CD8-positive, alpha-beta memory T cell (primary cell): ENCODE measurements around the gene DDX1. TPM values are rescaled to one million over a fixed set of nuclear protein-coding genes. Genes with fewer than 3 reads are reported as not detected.

Source experiments
- CTCF ChIA-PET: fragments of 350-600 bp; sonication (Branson Sonifier 250); formaldehyde crosslinking; loops from one replicate; lab custom pipeline; 2021; ENCODE audit warnings: antibody characterized with exemption; lab: Charles Lee
- POLR2A ChIA-PET: fragments of 350-600 bp; sonication (Branson Sonifier 250); formaldehyde crosslinking; loops from one replicate; lab custom pipeline; 2021; ENCODE audit warnings: antibody characterized with exemption; lab: Charles Lee
- DNase-seq, 5 donors: peaks; one replicate each; pipeline versions ENCODE4 v3.0.0 to v3.0.0-alpha.2; 2020 to 2022; ENCODE audit warnings: mixed read lengths in 1 of 5
- H3K27ac ChIP-seq: one replicate; pipeline ENCODE4 v1.7.0; 2013; ENCODE audit warnings: low read depth, mild to moderate bottlenecking, low read length, moderate library complexity
- H3K27me3 ChIP-seq: 2 replicates; pipeline ENCODE4 v1.7.0; 2013; ENCODE audit warnings: low read length, mild to moderate bottlenecking; ENCODE audit not compliant: insufficient read depth, poor library complexity, severe bottlenecking
- H3K36me3 ChIP-seq: 2 replicates; pipeline ENCODE4 v1.7.0; 2013; ENCODE audit warnings: mild to moderate bottlenecking, low read length, moderate library complexity; ENCODE audit not compliant: insufficient read depth
- H3K4me1 ChIP-seq: 2 replicates; pipeline ENCODE4 v1.7.0; 2013; ENCODE audit warnings: mild to moderate bottlenecking, low read length, moderate library complexity; ENCODE audit not compliant: insufficient read depth
- H3K4me3 ChIP-seq: 2 replicates; pipeline ENCODE4 v1.7.0; 2013; ENCODE audit warnings: mild to moderate bottlenecking, low read length
- H3K9me3 ChIP-seq: 2 replicates; pipeline ENCODE4 v1.7.0; 2013; ENCODE audit warnings: mild to moderate bottlenecking, low read length
- H3K27ac Mint-ChIP-seq, 8 donors: one replicate each; pipeline ENCODE4 v1.8.0; 2020 to 2021; ENCODE audit warnings: mixed read lengths in 8 of 8, mild to moderate bottlenecking in 6 of 8, inconsistent platforms in 3 of 8, moderate library complexity in 3 of 8
- H3K27me3 Mint-ChIP-seq, 2 donors: one replicate each; pipeline ENCODE4 v1.8.0; 2020 to 2021; ENCODE audit warnings: mixed read lengths in 2 of 2, mild to moderate bottlenecking in 1 of 2, moderate library complexity in 1 of 2
- H3K36me3 Mint-ChIP-seq, 3 donors: one replicate each; pipeline ENCODE4 v1.8.0; 2020 to 2021; ENCODE audit warnings: mixed read lengths in 3 of 3, inconsistent platforms in 1 of 3, mild to moderate bottlenecking in 1 of 3
- H3K4me1 Mint-ChIP-seq, 3 donors: one replicate each; pipeline ENCODE4 v1.8.0; 2020 to 2021; ENCODE audit warnings: mixed read lengths in 3 of 3, inconsistent platforms in 1 of 3, mild to moderate bottlenecking in 1 of 3
- H3K4me3 Mint-ChIP-seq, 7 donors: one replicate each; pipeline ENCODE4 v1.8.0; 2020 to 2021; ENCODE audit warnings: mixed read lengths in 7 of 7, mild to moderate bottlenecking in 6 of 7, moderate library complexity in 4 of 7, inconsistent platforms in 2 of 7
- H3K9me3 Mint-ChIP-seq, 5 donors: one replicate each; pipeline ENCODE4 v1.8.0; 2020 to 2022; ENCODE audit warnings: mixed read lengths in 5 of 5, mild to moderate bottlenecking in 3 of 5, moderate library complexity in 2 of 5, inconsistent platforms in 1 of 5
- polyA plus RNA-seq: library from polyadenylated mRNA; unstranded; fragments of 300-500 nt; fragmentation: Illumina TruSeq; gene quantifications from one replicate; pipeline ENCODE4 v1.2.3, GENCODE V29; 2021
- total RNA-seq, 2 experiments: library from RNA; stranded (reverse); gene quantifications; one replicate each; pipeline ENCODE4 v1.2.3, GENCODE V29; 2021

The DDX1 gene
- total and polyA plus RNA-seq, 3 experiments from 2014 or later, result 54.1 to 137 (median 132) TPM

DNA sequence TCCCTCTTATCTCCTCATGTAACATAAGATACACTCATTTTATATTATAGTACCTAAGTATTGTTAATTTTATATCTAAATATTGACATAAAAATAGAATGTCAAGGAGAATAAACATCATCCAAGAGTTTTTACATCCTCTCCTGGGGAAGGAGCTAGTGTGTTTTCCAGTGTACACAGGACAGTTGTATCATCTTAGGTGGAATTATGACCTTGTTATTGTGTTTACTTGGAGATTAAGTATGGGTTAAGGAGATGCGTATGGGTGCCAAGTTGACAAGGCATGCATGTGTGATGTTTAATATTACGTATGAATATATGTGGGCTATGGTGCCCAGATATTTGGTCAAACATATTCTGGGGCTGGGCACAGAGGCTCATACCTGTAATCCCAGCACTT, 11.2 kb upstream of the DDX1 start:
- no peak overlapping the region for H3K27ac ChIP-seq
- H3K4me1 ChIP-seq, result no peaks in the 10 kb centered on the region
- Mint-ChIP-seq H3K4me1 (no peaks in the 10 kb centered on the region), H3K9me3 (no peaks in the 10 kb centered on the region), H3K27me3 (peaks cover 2 to 10% of the 10 kb centered on the region in 2 donors), H3K27ac (no peak overlapping the region), H3K4me3 (no peak overlapping the region), H3K36me3 (no peaks in the 10 kb centered on the region)
- H3K36me3 ChIP-seq, result no peaks in the 10 kb centered on the region
- DNase-seq, result no peak
- ChIA-PET POLR2A (no interaction called here), CTCF (no interaction called here)
- no peaks in the 10 kb centered on the region for H3K9me3 ChIP-seq
- H3K27me3 ChIP-seq, result no peaks in the 10 kb centered on the region
- no peak overlapping the region for H3K4me3 ChIP-seq

DNA sequence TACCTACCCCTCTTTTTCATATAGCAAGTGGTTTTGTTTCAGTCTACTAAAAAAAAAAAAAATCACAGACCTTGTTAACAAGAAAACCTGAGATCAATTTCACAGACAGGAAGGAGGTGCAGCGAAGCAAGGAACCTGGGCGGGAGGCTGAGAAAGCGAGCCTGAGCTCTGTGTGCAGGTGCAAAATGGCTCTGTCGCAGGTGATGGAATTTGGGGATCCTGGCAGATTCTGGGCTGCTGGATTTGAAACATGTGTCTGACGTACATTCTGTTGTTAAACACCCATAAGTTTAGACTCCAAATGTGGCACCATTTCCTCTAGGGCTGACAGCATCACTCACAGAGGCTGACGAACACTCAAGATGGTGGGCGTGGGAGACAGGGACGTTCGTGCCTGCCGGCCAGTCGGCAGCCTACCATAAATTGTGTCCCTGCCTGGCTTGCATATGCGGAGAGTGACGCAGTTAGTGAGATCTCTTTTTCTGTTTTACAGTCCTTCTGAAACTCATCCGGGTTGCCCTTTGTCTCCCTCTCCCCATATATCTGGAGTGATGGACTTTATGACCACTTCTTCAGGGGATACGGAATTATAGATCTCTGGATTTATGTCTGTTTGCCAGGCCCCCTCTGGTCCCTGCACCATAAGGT, 8.8 kb upstream of the DDX1 start:
- no peaks in the 10 kb centered on the region for H3K36me3 Mint-ChIP-seq
- H3K27ac ChIP-seq, result no peak overlapping the region
- POLR2A ChIA-PET, result no interaction called here

DNA sequence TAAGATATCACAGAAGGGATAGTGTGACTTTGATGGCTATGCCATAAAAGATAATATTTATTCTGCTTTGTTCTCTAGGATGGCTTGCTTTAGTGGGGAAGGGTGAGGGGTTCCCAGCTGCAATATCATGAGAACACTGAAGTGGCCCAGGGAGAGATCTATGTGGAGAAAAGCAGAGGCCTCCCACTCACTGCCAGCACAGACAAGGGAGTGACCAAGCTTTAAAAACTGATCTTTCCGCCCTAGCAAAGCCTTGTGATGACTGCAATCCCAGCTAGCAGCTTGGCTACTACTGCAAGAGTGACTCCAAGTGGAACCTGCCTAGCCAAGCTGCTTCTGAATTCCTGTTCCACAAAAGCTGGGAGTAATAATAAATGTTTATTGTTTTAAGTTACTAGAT, 7.8 kb upstream of the DDX1 start:
- H3K4me3 ChIP-seq, result no peak overlapping the region
- Mint-ChIP-seq H3K36me3 (no peaks in the 10 kb centered on the region), H3K9me3 (no peaks in the 10 kb centered on the region), H3K4me3 (no peak overlapping the region), H3K27ac (peak overlapping the region in 1 of 8 donors; percentile 21), H3K27me3 (peaks cover 2 to 8% of the 10 kb centered on the region in 2 donors), H3K4me1 (no peaks in the 10 kb centered on the region)
- ChIA-PET POLR2A (no interaction called here), CTCF (no interaction called here)
- no peak for DNase-seq
- no peaks in the 10 kb centered on the region for H3K4me1 ChIP-seq
- no peaks in the 10 kb centered on the region for H3K9me3 ChIP-seq
- H3K27me3 ChIP-seq, result no peaks in the 10 kb centered on the region
- H3K36me3 ChIP-seq, result no peaks in the 10 kb centered on the region
- no peak overlapping the region for H3K27ac ChIP-seq

More for the DNA sequence above, 8.8 kb upstream of the DDX1 start:
- Histone ChIP-seq H3K36me3 (no peaks in the 10 kb centered on the region), H3K4me1 (no peaks in the 10 kb centered on the region), H3K9me3 (no peaks in the 10 kb centered on the region), H3K4me3 (no peak overlapping the region), H3K27me3 (no peaks in the 10 kb centered on the region)
- no peaks in the 10 kb centered on the region for H3K9me3 Mint-ChIP-seq
- CTCF ChIA-PET, result no interaction called here
- H3K4me3 Mint-ChIP-seq, result no peak overlapping the region
- no peak for DNase-seq
- no peaks in the 10 kb centered on the region for H3K4me1 Mint-ChIP-seq
- no peak overlapping the region for H3K27ac Mint-ChIP-seq
- peaks cover 2 to 10% of the 10 kb centered on the region in 2 donors for H3K27me3 Mint-ChIP-seq

DNA sequence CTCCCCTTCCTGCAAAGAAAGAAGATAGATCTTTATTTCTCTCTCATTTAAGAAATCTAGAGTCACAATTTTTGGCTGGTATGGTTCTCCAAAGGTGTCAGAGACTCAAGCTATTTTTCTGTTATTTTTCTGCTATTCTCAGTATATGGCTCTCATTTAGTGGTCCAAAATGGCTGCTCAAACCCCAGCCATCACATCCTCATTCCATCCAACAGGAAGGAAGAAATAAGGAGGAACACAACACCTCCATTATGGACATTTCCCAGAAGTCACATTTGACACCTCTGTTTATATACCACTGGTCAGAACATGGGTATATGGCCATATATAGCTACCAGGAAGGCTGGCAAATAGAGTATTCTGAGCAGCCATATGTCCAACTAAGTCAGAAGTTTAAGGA, 7.4 kb upstream of the DDX1 start:
- Mint-ChIP-seq H3K27me3 (peaks cover 2 to 4% of the 10 kb centered on the region in 2 donors), H3K4me1 (peaks cover 0 to 1% (median 1%) of the 10 kb centered on the region in 3 donors), H3K27ac (no peak overlapping the region), H3K4me3 (no peak overlapping the region), H3K9me3 (no peaks in the 10 kb centered on the region), H3K36me3 (no peaks in the 10 kb centered on the region)
- POLR2A ChIA-PET, result no interaction called here
- Histone ChIP-seq H3K27me3 (no peaks in the 10 kb centered on the region), H3K36me3 (no peaks in the 10 kb centered on the region), H3K9me3 (no peaks in the 10 kb centered on the region), H3K4me3 (no peak overlapping the region), H3K4me1 (no peaks in the 10 kb centered on the region), H3K27ac (no peak overlapping the region)
- no peak for DNase-seq
- CTCF ChIA-PET, result no interaction called here

DNA sequence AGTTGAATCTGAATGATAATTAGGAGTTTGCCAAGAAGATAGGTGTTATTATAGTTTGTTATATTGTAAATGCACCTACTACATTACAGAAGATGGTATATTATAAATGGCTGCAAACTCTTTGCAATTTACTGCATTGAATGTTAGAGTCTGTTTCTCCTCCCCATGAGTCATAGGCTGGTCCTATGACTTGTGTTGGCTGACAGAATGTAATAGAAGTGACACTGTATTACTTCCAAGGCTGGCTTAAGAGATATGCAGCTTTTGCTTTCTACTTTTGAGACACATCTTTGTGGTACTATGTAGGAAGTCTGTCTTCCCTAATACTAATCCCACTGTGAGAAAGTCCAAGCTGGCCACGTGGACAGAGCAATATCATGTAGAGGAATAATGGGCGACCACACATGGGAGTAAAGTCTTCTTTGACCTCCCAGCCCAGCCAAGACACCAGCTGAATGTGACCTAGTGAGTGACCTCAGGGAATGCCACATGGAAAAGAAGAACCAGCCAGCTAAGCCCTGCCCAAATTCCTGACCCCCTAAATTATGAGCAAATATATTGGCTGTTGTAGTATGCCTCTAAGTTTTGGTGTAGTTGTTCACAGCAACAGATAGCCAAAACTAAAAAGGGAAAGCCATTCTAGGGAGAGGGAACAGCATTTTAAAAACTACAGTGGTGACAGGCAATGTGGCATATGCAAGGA, 6.8 kb upstream of the DDX1 start:
- Mint-ChIP-seq H3K27me3 (peaks cover 2 to 4% of the 10 kb centered on the region in 2 donors), H3K4me1 (peaks cover 0 to 4% (median 2%) of the 10 kb centered on the region in 3 donors), H3K27ac (no peak overlapping the region), H3K4me3 (peak overlapping the region in 1 of 7 donors; percentile 21), H3K9me3 (no peaks in the 10 kb centered on the region), H3K36me3 (no peaks in the 10 kb centered on the region)
- H3K4me1 ChIP-seq, result no peaks in the 10 kb centered on the region
- no peak overlapping the region for H3K4me3 ChIP-seq
- DNase-seq, result no peak
- ChIA-PET POLR2A (no interaction called here), CTCF (interaction anchor here (1.7 kb wide), 1 partner anchor 8 kb away, joined by 14 read pairs; no protein-coding TSS in a partner anchor)
- no peaks in the 10 kb centered on the region for H3K9me3 ChIP-seq
- H3K36me3 ChIP-seq, result no peaks in the 10 kb centered on the region
- no peak overlapping the region for H3K27ac ChIP-seq
- no peaks in the 10 kb centered on the region for H3K27me3 ChIP-seq

DNA sequence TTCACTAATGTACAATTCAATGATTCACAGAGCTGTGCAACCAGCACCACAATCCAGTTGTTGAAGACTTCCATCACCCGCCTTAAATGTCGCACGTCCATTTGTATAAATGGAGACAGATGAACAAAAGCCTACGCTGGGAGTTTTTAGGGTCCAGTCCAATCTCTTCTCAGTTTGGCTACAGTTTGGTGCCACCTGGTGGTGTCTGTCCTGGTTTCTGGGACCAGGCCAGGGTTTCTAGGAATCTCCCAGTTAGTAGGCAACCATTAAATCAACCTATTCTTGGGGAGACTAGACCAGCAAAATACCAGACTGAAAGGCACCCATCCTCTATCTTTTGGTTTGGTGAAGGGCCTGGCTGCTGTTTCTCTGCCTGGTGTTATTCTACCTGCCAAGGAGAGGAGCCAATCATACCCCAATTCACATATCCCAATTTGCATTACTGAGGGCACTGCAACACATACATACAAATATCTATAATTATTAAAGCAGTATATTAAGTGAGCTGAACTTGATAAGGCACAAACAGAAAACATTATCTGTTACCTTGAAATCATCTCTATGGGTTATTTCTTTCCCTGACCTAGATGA, 3.2 kb upstream of the DDX1 start:
- DNase-seq, result no peak
- H3K27me3 Mint-ChIP-seq, result peaks cover 0 to 3% of the 10 kb centered on the region in 2 donors
- peak overlapping the region in 1 of 7 donors; percentile 67 for H3K4me3 Mint-ChIP-seq
- peak overlapping the region in 1 of 8 donors; percentile 29 for H3K27ac Mint-ChIP-seq
- POLR2A ChIA-PET, result no interaction called here
- peaks cover 22 to 31% (median 23%) of the 10 kb centered on the region in 3 donors for H3K4me1 Mint-ChIP-seq
- CTCF ChIA-PET, result interaction anchor here (1.0 to 3.7 kb wide), 2 partner anchors 11 to 29 kb away, joined by 3 to 16 read pairs; no protein-coding TSS in a partner anchor
- no peaks in the 10 kb centered on the region for H3K27me3 ChIP-seq
- no peaks in the 10 kb centered on the region for H3K9me3 ChIP-seq
- no peak overlapping the region for H3K4me3 ChIP-seq
- H3K36me3 ChIP-seq, result no peaks in the 10 kb centered on the region
- no peaks in the 10 kb centered on the region for H3K9me3 Mint-ChIP-seq
- H3K4me1 ChIP-seq, result peaks cover 20% of the 10 kb centered on the region
- H3K36me3 Mint-ChIP-seq, result peaks cover 0 to 10% (median 0%) of the 10 kb centered on the region in 3 donors
- H3K27ac ChIP-seq, result no peak overlapping the region

DNA sequence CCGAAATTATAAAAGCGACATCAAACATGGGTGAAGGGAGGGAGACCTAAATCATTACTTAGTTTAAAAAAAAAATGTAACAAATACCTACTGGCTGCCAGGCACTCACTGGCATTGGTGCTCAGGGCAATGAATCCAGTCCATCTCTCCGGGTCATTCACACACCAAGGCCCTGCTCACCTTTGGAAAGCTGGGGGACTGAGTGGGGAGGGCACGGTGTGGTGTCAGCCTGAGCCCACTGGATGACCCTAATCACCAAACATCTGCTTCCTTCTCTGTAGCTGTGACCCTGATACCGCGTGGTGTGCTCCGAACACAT, 336 bp upstream of the DDX1 start:
- peaks cover 40 to 59% (median 48%) of the 10 kb centered on the region in 3 donors for H3K4me1 Mint-ChIP-seq
- POLR2A ChIA-PET, result interaction anchor here (1.4 kb wide), 1 partner anchor 30 kb away, joined by 3 read pairs; the partner anchor contains the start of gene NBAS
- H3K4me3 Mint-ChIP-seq, result peak overlapping the region; percentile 90 to 98 (median 91)
- peaks cover 0 to 30% (median 4%) of the 10 kb centered on the region in 3 donors for H3K36me3 Mint-ChIP-seq
- CTCF ChIA-PET, result interaction anchor here (0.9 to 1.3 kb wide), 3 partner anchors 14 to 30 kb away, joined by 3 to 6 read pairs (median 5); no protein-coding TSS in a partner anchor
- H3K9me3 Mint-ChIP-seq, result no peaks in the 10 kb centered on the region
- DNase-seq, result no peak
- Histone ChIP-seq H3K27me3 (no peaks in the 10 kb centered on the region), H3K9me3 (no peaks in the 10 kb centered on the region), H3K36me3 (peaks cover 19% of the 10 kb centered on the region), H3K27ac (peak overlapping the region; percentile 89), H3K4me3 (peak overlapping the region; percentile 94), H3K4me1 (peaks cover 24% of the 10 kb centered on the region)
- H3K27ac Mint-ChIP-seq, result peak overlapping the region; percentile 90 to 96 (median 92)
- H3K27me3 Mint-ChIP-seq, result peaks cover 0 to 2% of the 10 kb centered on the region in 2 donors
